Stimulated activated CD8-positive, alpha-beta memory T cell treated with anti-CD3 and anti-CD28 coated beads, Interleukin-2, amount 100 ng/mL, for 48 hours (primary cell): ENCODE results near the gene ICE1.

ENCODE experiments used
- DNase-seq, 2 donors: peaks; one replicate each; pipeline ENCODE4 v3.0.0-alpha.2; 2020; ENCODE audit warnings: low read depth in 2 of 2

ICE1 gene

GRCh38 chr5:5533927-5534326, 111.5 kb downstream of the ICE1 start:
- no peak for DNase-seq

- no peak for DNase-seq
These were observed 111.9 kb downstream of the ICE1 start for GRCh38 chr5:5534333-5534732.

- DNase-seq = no peak
These were observed 114.4 kb downstream of the ICE1 start for GRCh38 chr5:5536871-5537270.

GRCh38 chr5:5537426-5537825, 114.9 kb downstream of the ICE1 start:
- no peak for DNase-seq

- DNase-seq = no peak
These were observed 117.1 kb downstream of the ICE1 start for GRCh38 chr5:5539590-5539989.
